VCaP (cell line): ENCODE data around the gene PLIN3.
A peak's percentile ranks its signal among the peaks of the same experiment; 100 is the strongest.
"Not testable (repeated sequence)": the region's sequence is repeated elsewhere in the genome, so short reads cannot be mapped to it uniquely, and the experiment has no call there.

Experiments used
- H3K27ac ChIP-seq: fragments of 450-650 bp; 2 replicates; pipeline ENCODE4 v1.5.1; 2017
- TF ChIP-seq, protein P1 (sequence below): fragments of 450-650 bp; conservative IDR thresholded peaks from 2 replicates; pipeline ENCODE4 v1.5.1; 2017; ENCODE audit warnings: mild to moderate bottlenecking, moderate library complexity

The PLIN3 gene

DNA sequence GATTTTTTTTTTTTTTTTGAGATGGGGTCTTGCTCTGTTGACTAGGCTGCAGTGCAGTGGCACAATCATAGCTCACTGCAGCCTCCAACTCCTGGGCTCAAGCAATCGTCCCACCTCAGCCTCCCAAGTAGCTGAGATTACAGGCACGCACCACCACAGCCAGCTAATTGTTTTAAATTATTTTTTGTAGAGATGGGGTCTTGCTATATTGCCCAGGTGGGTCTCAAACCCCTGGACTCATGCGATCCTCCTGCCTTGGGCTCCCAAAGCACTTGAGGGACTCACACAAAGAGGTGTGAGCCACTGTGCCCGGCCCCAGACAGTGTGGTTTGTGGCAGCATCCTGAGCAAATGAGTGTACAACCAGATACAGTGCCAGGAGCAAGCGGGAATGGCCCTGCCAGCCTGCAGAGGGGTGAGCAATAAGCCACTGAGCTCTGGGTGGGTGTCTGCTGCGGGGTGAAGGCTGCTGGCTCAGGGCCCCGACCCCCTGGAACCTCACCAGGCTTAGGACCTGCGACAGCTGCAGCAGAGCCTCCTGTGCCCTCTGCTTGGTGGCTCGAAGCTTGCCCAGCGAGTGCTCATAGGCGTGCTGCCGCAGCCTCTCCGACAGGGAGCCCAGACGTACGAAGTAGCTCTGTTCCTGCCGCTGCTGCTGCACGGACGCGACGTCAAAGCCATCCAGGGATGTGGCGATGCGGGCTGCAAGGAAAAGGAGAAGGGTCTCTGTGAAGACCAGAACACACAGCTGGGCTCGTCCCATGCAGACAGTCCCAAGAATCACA lies 20.1 kb downstream of the PLIN3 start:
- TF ChIP-seq, protein P1, sequence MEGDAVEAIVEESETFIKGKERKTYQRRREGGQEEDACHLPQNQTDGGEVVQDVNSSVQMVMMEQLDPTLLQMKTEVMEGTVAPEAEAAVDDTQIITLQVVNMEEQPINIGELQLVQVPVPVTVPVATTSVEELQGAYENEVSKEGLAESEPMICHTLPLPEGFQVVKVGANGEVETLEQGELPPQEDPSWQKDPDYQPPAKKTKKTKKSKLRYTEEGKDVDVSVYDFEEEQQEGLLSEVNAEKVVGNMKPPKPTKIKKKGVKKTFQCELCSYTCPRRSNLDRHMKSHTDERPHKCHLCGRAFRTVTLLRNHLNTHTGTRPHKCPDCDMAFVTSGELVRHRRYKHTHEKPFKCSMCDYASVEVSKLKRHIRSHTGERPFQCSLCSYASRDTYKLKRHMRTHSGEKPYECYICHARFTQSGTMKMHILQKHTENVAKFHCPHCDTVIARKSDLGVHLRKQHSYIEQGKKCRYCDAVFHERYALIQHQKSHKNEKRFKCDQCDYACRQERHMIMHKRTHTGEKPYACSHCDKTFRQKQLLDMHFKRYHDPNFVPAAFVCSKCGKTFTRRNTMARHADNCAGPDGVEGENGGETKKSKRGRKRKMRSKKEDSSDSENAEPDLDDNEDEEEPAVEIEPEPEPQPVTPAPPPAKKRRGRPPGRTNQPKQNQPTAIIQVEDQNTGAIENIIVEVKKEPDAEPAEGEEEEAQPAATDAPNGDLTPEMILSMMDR: no peak
- no peak overlapping the region for H3K27ac ChIP-seq

DNA sequence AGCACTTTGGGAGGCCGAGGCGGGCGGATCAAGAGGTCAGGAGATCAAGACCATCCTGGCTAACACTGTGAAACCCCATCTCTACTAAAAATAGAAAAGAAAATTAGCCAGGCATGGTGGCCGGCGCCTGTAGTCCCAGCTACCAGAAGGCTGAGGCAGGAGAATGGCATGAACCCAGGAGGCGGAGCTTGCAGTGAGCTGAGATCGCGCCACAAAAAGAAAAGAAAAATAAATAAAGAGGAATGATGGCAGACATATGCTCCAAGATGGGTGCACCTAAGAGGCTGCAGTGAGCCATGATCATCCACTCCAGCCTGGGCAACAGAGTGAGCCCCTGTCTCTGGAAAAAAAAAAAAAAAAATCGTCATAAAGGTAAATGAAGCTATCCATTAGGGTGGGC lies 21.5 kb downstream of the PLIN3 start:
- H3K27ac ChIP-seq: not testable (repeated sequence)

DNA sequence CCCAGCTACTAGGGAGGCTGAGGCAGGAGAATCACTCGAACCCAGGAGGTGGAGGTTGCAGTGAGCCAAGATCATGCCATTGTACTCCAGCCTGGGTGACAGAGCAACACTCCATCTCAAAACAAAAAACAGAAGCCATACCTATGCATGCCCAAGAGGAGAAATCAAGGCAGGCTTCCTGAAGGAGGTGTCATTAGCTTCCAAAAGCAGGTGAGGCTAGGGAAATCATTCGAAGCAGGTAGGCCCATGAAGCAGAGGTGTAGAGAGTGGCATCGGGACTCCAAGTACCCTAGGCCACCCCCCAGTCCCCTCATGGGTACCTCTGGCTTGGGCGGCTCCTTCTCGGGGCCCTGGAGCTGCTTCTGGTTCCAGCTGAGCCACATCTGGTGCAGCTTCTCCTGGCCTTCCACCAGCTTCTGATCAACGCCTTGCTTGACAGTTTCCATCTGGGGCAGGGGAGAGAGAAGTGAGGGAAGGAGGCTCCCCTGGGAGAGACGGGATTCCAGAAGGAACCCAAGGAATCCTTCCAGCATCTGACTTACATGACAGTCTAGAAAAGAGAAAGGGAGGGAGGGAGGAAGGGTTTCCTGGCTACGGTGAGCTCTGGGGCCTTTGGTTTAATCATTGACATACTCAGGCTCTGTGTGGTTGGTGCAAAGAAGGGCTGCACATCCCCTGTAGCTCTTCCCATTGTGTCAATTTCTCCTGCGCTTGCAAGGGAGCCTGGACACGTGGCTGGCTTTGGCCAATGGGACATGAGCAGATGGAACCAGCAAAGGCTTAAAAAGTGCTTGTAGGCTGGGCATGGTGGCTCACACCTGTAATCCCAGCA lies 22.9 kb downstream of the PLIN3 start:
- H3K27ac ChIP-seq: no peak overlapping the region
- TF ChIP-seq, protein P1: no peak

DNA sequence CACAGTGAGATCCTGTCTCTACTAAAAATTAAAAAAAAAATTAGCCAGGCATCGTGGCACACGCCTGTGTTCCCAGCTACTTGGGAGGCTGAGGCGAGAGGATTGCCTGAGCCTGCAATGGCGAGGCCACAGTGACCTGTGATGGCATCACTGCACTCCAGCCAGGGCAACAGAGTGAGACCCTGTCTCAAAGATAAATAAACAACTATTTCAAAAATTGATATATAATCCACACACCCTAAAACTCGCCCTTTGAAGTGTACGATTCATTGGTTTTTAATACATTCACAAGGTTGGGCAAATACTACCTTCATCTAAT lies 23.9 kb downstream of the PLIN3 start:
- H3K27ac ChIP-seq: no peak overlapping the region
- TF ChIP-seq, protein P1: no peak

DNA sequence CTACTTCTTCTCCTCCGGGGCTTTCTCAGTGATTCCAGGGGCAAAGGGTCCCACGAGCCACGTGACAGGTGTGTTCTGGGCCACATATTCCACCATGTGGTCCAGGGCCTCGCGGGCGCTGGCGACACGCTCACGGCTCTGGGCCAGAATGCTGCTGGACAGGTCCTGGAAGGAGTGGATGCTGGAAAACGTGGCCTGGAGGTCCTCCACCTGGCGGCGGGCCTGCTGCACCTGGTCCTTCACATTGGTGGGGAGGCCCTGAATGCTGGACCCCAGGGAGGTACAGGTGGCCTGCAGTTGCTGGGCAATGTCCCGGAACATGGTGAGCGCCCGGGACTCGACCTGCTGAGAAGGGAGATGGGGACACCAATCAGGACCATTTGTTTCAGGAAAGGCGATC lies 28.3 kb downstream of the PLIN3 start:
- TF ChIP-seq, protein P1: no peak
- no peak overlapping the region for H3K27ac ChIP-seq

DNA sequence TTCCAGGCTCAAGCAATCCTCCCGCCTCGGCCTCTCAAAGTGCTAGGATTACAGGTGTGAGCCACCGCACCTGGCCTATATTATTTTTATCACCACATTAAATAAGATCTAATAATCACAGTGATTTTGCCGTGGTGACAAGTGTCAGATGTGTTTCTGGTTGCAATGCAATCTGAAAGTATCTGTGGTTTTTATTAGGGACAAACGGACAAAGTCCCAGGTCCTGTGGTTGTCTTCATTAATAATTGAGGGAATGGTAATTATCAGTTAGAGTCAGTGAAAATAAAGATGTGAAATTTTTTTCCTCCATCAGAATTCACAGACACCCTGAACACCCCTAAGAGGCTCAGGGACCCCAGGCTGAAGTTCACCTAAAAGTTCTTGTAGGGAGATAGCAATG lies 34.7 kb downstream of the PLIN3 start:
- no peak overlapping the region for H3K27ac ChIP-seq
- TF ChIP-seq, protein P1: no peak

DNA sequence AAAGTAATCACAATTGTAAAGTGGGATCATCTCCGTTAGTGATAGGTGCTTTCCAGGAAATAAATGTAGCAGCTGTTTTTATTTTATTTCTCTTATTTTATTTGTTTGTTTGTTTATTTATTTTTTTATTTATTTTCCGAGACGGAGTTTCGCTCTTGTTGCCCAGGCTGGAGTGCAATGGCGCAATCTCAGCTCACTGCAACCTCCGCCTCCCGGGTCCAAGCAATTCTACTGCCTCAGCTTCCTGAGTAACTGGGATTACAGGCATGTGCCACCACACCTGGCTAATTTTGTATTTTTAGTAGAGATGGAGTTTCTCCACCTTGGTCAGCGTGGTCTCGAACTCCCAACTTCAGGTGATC lies 35.5 kb downstream of the PLIN3 start:
- peak overlapping the region; percentile 86 for H3K27ac ChIP-seq

DNA sequence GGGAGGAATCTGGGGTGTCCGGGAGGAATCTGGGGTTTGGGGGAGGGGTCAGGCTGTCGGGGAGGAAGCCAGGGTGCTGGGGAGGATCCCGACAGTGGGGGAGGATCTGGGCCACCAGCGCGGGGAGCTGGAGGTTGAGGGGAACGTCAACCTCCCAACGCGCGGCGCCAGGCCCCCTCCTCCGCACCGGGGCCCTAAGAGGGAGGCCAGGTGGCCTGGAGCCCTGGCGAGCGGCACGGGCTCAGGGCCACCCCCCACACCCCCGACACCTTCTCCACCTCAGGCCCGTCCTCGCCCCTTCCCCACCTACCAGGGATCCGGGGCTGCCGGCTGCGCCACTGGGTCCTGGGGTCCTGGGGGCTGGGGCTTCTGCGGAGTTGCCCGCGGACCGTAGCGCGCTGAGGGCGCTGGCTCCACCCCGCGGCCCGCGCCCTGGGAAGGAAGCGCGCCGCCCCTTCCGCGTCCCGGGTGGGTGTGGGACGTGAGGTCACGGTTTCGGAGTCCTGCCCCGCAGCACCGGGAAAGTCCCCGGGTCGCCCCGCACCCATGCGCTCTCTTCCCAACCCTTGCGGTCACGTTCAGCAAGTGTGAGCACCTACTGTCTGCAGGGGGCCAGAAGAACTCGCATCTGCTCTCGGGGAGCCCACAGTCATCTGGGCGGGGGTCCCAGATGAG lies 36.0 kb downstream of the PLIN3 start, which contains the start of gene TICAM1:
Gene TICAM1 (minus strand): TSS at position 409 of the 675 bp plus-strand sequence. CDS start 13,335 bp downstream, outside the sequence.
- TF ChIP-seq, protein P1: no peak
- peak within 1 kb of the TSS; percentile 86 for H3K27ac ChIP-seq
